H1 (cell line): Measurements from ENCODE around the gene TEF. TPM values are rescaled to one million over a fixed set of nuclear protein-coding genes. Genes with fewer than 3 reads are reported as not detected.
A peak's percentile ranks its signal among the peaks of the same experiment; 100 is the strongest.

Source experiments
- CTCF ChIA-PET: fragments of 300-600 bp; sonication (Branson Sonifier 250); formaldehyde crosslinking; loops from one replicate; lab custom pipeline; 2021; ENCODE audit not compliant: partially characterized antibody; lab: Charles Lee
- POLR2A ChIA-PET: fragments of 300-600 bp; sonication (Branson Sonifier 250); formaldehyde crosslinking; loops from one replicate; lab custom pipeline; 2021; ENCODE audit warnings: inconsistent platforms; ENCODE audit not compliant: partially characterized antibody; lab: Charles Lee
- DNase-seq, 2 experiments: peaks; one replicate each; pipeline versions ENCODE4 v3.0.0 to v3.0.0-alpha.2; 2010 to 2022; ENCODE audit warnings: low spot score in 2 of 2, low read depth in 1 of 2, mixed read lengths in 1 of 2
- FAIRE-seq: peaks from 2 replicates; lab custom pipeline; 2011; peaks lifted over from hg19 to GRCh38; lab: Jason Lieb, UNC
- H2AFZ ChIP-seq: 2 replicates; pipeline ENCODE4 v1.8.1; 2012; ENCODE audit warnings: low read length, inconsistent platforms
- H2AK5ac ChIP-seq: 2 replicates; pipeline ENCODE4 v1.6.1; 2013; ENCODE audit warnings: low read depth, low read length
- H2BK120ac ChIP-seq: replicated peaks from 2 replicates; pipeline ENCODE3; 2013; ENCODE audit warnings: low read depth, low read length, inconsistent platforms
- H2BK12ac ChIP-seq: 2 replicates; pipeline ENCODE4 v1.6.1; 2013; ENCODE audit warnings: low read depth, low read length
- H2BK15ac ChIP-seq: 2 replicates; pipeline ENCODE4 v1.6.1; 2013; ENCODE audit warnings: low read length
- H2BK20ac ChIP-seq: 2 replicates; pipeline ENCODE4 v1.6.1; 2013; ENCODE audit warnings: low read length
- H2BK5ac ChIP-seq: 2 replicates; pipeline ENCODE4 v1.6.1; 2013; ENCODE audit warnings: low read depth, low read length
- H3K14ac ChIP-seq: 2 replicates; pipeline ENCODE4 v1.6.1; 2013; ENCODE audit warnings: inconsistent platforms; ENCODE audit not compliant: insufficient read length
- H3K18ac ChIP-seq: 2 replicates; pipeline ENCODE4 v1.6.1; 2013; ENCODE audit warnings: low read length; ENCODE audit errors: extremely low read depth
- H3K23ac ChIP-seq: 2 replicates; pipeline ENCODE4 v1.6.1; 2013; ENCODE audit warnings: inconsistent platforms; ENCODE audit not compliant: insufficient read length
- H3K23me2 ChIP-seq: 2 replicates; pipeline ENCODE4 v1.6.1; 2013; ENCODE audit warnings: low read depth, low read length
- H3K27ac ChIP-seq: 2 replicates; pipeline ENCODE4 v1.6.1; 2011; ENCODE audit warnings: low read depth, low read length, inconsistent platforms
- H3K27me3 ChIP-seq, 4 experiments: replicated peaks in 1 of 4; 1 replicate in 1 of 4; 2 replicates in 3 of 4; pipeline versions ENCODE4 v1.6.1 to v1.8.1; 2011 to 2013; ENCODE audit warnings: low read length in 3 of 4, mild to moderate bottlenecking in 3 of 4, inconsistent platforms in 2 of 4, mixed read lengths in 2 of 4, moderate library complexity in 1 of 4; ENCODE audit not compliant: control insufficient read depth in 3 of 4, insufficient read depth in 3 of 4; ENCODE audit errors: extremely low read depth in 1 of 4
- H3K36me3 ChIP-seq, 4 experiments: 2 replicates each; pipeline versions ENCODE4 v1.6.1 to v1.8.1; 2011 to 2013; ENCODE audit warnings: mild to moderate bottlenecking in 4 of 4, low read length in 3 of 4, moderate library complexity in 2 of 4, control low read depth in 1 of 4, inconsistent platforms in 1 of 4; ENCODE audit not compliant: insufficient read depth in 4 of 4, control insufficient read depth in 2 of 4
- H3K4ac ChIP-seq: replicated peaks from 2 replicates; pipeline ENCODE3; 2013; ENCODE audit warnings: low read length, low read depth, mixed read lengths, inconsistent platforms; ENCODE audit not compliant: insufficient read length
- H3K4me1 ChIP-seq, 4 experiments: replicated peaks in 1 of 4; 1 replicate in 1 of 4; 2 replicates in 3 of 4; pipeline versions ENCODE4 v1.6.1 to v1.8.1; 2011 to 2013; ENCODE audit warnings: low read length in 3 of 4, inconsistent platforms in 2 of 4, mixed read lengths in 1 of 4; ENCODE audit not compliant: insufficient read depth in 4 of 4, control insufficient read depth in 3 of 4
- H3K4me2 ChIP-seq, 2 experiments: 2 replicates each; pipeline versions ENCODE4 v1.6.1 to v1.8.1; 2011 to 2013; ENCODE audit warnings: low read depth in 2 of 2, low read length in 2 of 2, control low read depth in 1 of 2, inconsistent platforms in 1 of 2, mild to moderate bottlenecking in 1 of 2; ENCODE audit not compliant: insufficient read depth in 1 of 2
- H3K4me3 ChIP-seq, 4 experiments: fragments of 200-600, 300-600 bp in 1 of 4; sonication (generic), shearing (Covaris generic), sonication (Bioruptor Twin) in 1 of 4; 2 replicates each; pipeline versions ENCODE4 v1.5.1 to v1.8.1; 2011 to 2016; ENCODE audit warnings: low read length in 4 of 4, low read depth in 3 of 4, control low read depth in 2 of 4, inconsistent platforms in 2 of 4, mild to moderate bottlenecking in 2 of 4, mixed read lengths in 1 of 4, moderate library complexity in 1 of 4; ENCODE audit not compliant: insufficient read depth in 2 of 4; ENCODE audit errors: extremely low read depth in 1 of 4
- H3K56ac ChIP-seq: replicated peaks from 2 replicates; pipeline ENCODE3; 2013; ENCODE audit warnings: low read depth, mild to moderate bottlenecking, mixed read lengths, low read length, inconsistent platforms; ENCODE audit not compliant: insufficient read length
- H3K79me1 ChIP-seq: 2 replicates; pipeline ENCODE4 v1.6.1; 2013; ENCODE audit warnings: low read depth, low read length, control low read depth
- H3K79me2 ChIP-seq, 2 experiments: 2 replicates each; pipeline versions ENCODE4 v1.6.1 to v1.8.1; 2012 to 2013; ENCODE audit warnings: low read length in 2 of 2, mild to moderate bottlenecking in 2 of 2, inconsistent platforms in 1 of 2; ENCODE audit not compliant: insufficient read depth in 2 of 2, control insufficient read depth in 1 of 2
- H3K9ac ChIP-seq, 4 experiments: replicated peaks in 1 of 4; 1 replicate in 1 of 4; 2 replicates in 3 of 4; pipeline versions ENCODE4 v1.6.1 to v1.8.1; 2011 to 2013; ENCODE audit warnings: low read depth in 3 of 4, low read length in 3 of 4, control low read depth in 2 of 4, mild to moderate bottlenecking in 2 of 4, moderate library complexity in 2 of 4, inconsistent platforms in 1 of 4; ENCODE audit errors: extremely low read depth in 1 of 4
- H3K9me3 ChIP-seq, 2 experiments: 2 replicates each; pipeline versions ENCODE4 v1.6.1 to v1.8.1; 2012 to 2013; ENCODE audit warnings: mild to moderate bottlenecking in 2 of 2, moderate library complexity in 2 of 2, control low read depth in 1 of 2, inconsistent platforms in 1 of 2, low read depth in 1 of 2, low read length in 1 of 2, mixed read lengths in 1 of 2; ENCODE audit not compliant: insufficient read depth in 2 of 2
- H4K20me1 ChIP-seq, 2 experiments: replicated peaks in 1 of 2; 2 replicates each; pipeline versions ENCODE3 to v1.8.1; 2011 to 2013; ENCODE audit warnings: inconsistent platforms in 2 of 2, low read length in 2 of 2, mild to moderate bottlenecking in 1 of 2; ENCODE audit not compliant: insufficient read depth in 2 of 2, control insufficient read depth in 1 of 2
- H4K5ac ChIP-seq: 2 replicates; pipeline ENCODE4 v1.6.1; 2013; ENCODE audit warnings: low read length, low read depth, mixed read lengths, inconsistent platforms; ENCODE audit not compliant: insufficient read length
- H4K8ac ChIP-seq: 2 replicates; pipeline ENCODE4 v1.8.0; 2013; ENCODE audit warnings: mild to moderate bottlenecking, moderate library complexity, low read length, inconsistent platforms; ENCODE audit not compliant: insufficient read depth; ENCODE audit errors: extremely low read depth
- H4K91ac ChIP-seq: replicated peaks from 2 replicates; pipeline ENCODE3; 2013; ENCODE audit warnings: low read length, mixed read lengths, inconsistent platforms; ENCODE audit not compliant: insufficient read length
- BCL11A ChIP-seq, 2 experiments: IDR thresholded peaks; one replicate each; pipeline ENCODE4 v1.6.1; 2011; ENCODE audit warnings: low read depth in 2 of 2, low read length in 2 of 2, mild to moderate bottlenecking in 2 of 2
- CEBPB ChIP-seq: IDR thresholded peaks from 2 replicates; pipeline ENCODE4 v1.6.1; 2012; ENCODE audit warnings: low read depth, low read length
- FOSL1 ChIP-seq: IDR thresholded peaks from 2 replicates; pipeline ENCODE4 v1.6.1; 2011; ENCODE audit warnings: mild to moderate bottlenecking, low read depth, low read length, moderate library complexity; ENCODE audit not compliant: insufficient read depth
- MAFK ChIP-seq: IDR thresholded peaks from 2 replicates; pipeline ENCODE4 v1.6.1; 2012; ENCODE audit warnings: low read depth, mild to moderate bottlenecking, improper control_type of control experiment, low read length
- POLR2A ChIP-seq, 2 experiments: IDR thresholded peaks; 1 replicate in 1 of 2; 2 replicates in 1 of 2; pipeline ENCODE4 v1.6.1; 2011; ENCODE audit warnings: low read depth in 2 of 2, low read length in 2 of 2, mild to moderate bottlenecking in 2 of 2; ENCODE audit errors: control extremely low read depth in 1 of 2
- POLR2AphosphoS5 ChIP-seq: IDR thresholded peaks from 2 replicates; pipeline ENCODE4 v1.6.1; 2011; ENCODE audit warnings: low read depth, low read length
- RFX5 ChIP-seq: IDR thresholded peaks from 2 replicates; pipeline ENCODE4 v1.6.1; 2011; ENCODE audit warnings: low read depth, low read length, improper control_type of control experiment, borderline replicate concordance
- SIX5 ChIP-seq: IDR thresholded peaks from 2 replicates; pipeline ENCODE4 v1.6.1; 2011; ENCODE audit warnings: mild to moderate bottlenecking, low read depth, low read length
- SUZ12 ChIP-seq: fragments of 200-600 bp; sonication (generic); IDR thresholded peaks from 2 replicates; pipeline ENCODE4 v1.6.1; 2012; ENCODE audit warnings: mild to moderate bottlenecking, inconsistent platforms, low read length, moderate library complexity, mixed read lengths
- USF2 ChIP-seq: IDR thresholded peaks from 2 replicates; pipeline ENCODE4 v1.6.1; 2011; ENCODE audit warnings: low read length, improper control_type of control experiment
- WGBS, 2 experiments: shearing (Covaris generic) in 1 of 2; methylation state at CpG; one replicate each; pipeline versions ENCODE4 v1.1.6 to v1.1.7; 2013 to 2015; ENCODE audit warnings: low lambda C conversion rate in 2 of 2, mixed read lengths in 2 of 2, inconsistent platforms in 1 of 2, low coverage in 1 of 2, missing lambda C conversion rate in 1 of 2; ENCODE audit not compliant: insufficient replicate concordance in 2 of 2, insufficient coverage in 1 of 2, insufficient read length in 1 of 2; ENCODE audit errors: extremely low coverage in 1 of 2, missing lambda C conversion rate in 1 of 2; 5-methylcytosine and 5-hydroxymethylcytosine counted together
- polyA plus RNA-seq, 7 experiments: library from polyadenylated mRNA; depleted of rRNA in 3 of 7; stranded (reverse) in 5 of 7; unstranded in 2 of 7; fragments of >200 nt in 5 of 7; fragments of 200-250 nt in 2 of 7; gene quantifications; 1 replicate in 5 of 7; 2 replicates in 1 of 7; 4 replicates in 1 of 7; pipeline versions ENCODE4 v1.2.1 to v1.2.3, GENCODE V29; 2011 to 2013; ENCODE audit warnings: missing spikeins in 2 of 7, mixed read lengths in 2 of 7
- total RNA-seq: library from RNA; stranded (reverse); fragmentation: NEBNext Ultra II Directional; extraction: Animal tissue kit (Norgen Biotek cat#: 25700); gene quantifications from 2 replicates; pipeline ENCODE4 v1.2.1, GENCODE V29; 2021

The TEF gene
- total and polyA plus RNA-seq, 2 of the 8 experiments (the other 6 are each of a cell fraction or from before 2014, with no cell fraction given), result 7.4 to 9.0 TPM

GRCh38 chr22:41446639-41447434, 65.1 kb downstream of the TEF start, which contains the start of gene TOB2:
TSS of gene TOB2 (minus strand) at chr22:41446801. CDS start at chr22:41437345, 9,456 bp downstream.
- H3K14ac ChIP-seq, result peak within 1 kb of the TSS; percentile 20
- H3K23ac ChIP-seq, result no peak within 1 kb of the TSS
- H4K91ac ChIP-seq, result peak within 1 kb of the TSS; percentile 90
- H3K4me2 ChIP-seq, result peak within 1 kb of the TSS; percentile 88 to 100
- H3K4ac ChIP-seq, result peak within 1 kb of the TSS; percentile 62
- H2AK5ac ChIP-seq, result 0 out of 2 replicates have a peak within 1 kb of the TSS, but pooled peaks have one; percentile 20
- H2BK12ac ChIP-seq, result peak within 1 kb of the TSS; percentile 90
- peak within 1 kb of the TSS; percentile 97 for H4K5ac ChIP-seq
- H3K27me3 ChIP-seq, result no peaks in the 10 kb centered on the region
- H3K9ac ChIP-seq, result peak within 1 kb of the TSS; percentile 94 to 99 (median 96)
- H3K9me3 ChIP-seq, result no peaks in the 10 kb centered on the region
- no peak within 1 kb of the TSS; the same call in 1 of the 2 replicates for H2BK15ac ChIP-seq
- H2BK20ac ChIP-seq, result no peak within 1 kb of the TSS
- H3K4me3 ChIP-seq, result peak within 1 kb of the TSS; percentile 67 to 100 (median 96)
- H3K27ac ChIP-seq, result peak within 1 kb of the TSS; percentile 96
- no peak for FAIRE-seq
- peak within 1 kb of the TSS; percentile 99 for H3K18ac ChIP-seq
- H3K4me1 ChIP-seq, result peaks cover 0 to 7% (median 4%) of the 10 kb centered on the region in 4 experiments; a peak in 5 of 7 replicates
- ChIA-PET CTCF (interaction anchor here (0.5 to 2.9 kb wide), 8 partner anchors 10 to 80 kb away, joined by 3 to 16 read pairs (median 8); no protein-coding TSS in a partner anchor), POLR2A (interaction anchor here (0.6 to 28.8 kb wide), 44 partner anchors 11 to 241 kb away, joined by 3 to 887 read pairs (median 5); partner anchors contain the start of genes ACO2, DESI1, PHF5A and PMM1)
- peaks cover 0 to 16% (median 5%) of the 10 kb centered on the region in 4 experiments; a peak in 5 of 8 replicates for H3K36me3 ChIP-seq
- peaks cover 6% of the 10 kb centered on the region; the same call in 1 of the 2 replicates for H3K79me1 ChIP-seq
- H2AFZ ChIP-seq, result no peak within 1 kb of the TSS
- peaks cover 3 to 9% of the 10 kb centered on the region in 2 experiments for H4K20me1 ChIP-seq
- peak within 1 kb of the TSS; percentile 98 for H4K8ac ChIP-seq
- H3K23me2 ChIP-seq, result peaks cover 29% of the 10 kb centered on the region
- H2BK5ac ChIP-seq, result peak within 1 kb of the TSS; percentile 99
- WGBS, 2 experiments, result 2% methylated on average over 58 of the region's 85 CpGs; no CpG with 5 or more reads in 1 of the 2 experiments
- peaks cover 23 to 45% of the 10 kb centered on the region in 2 experiments for H3K79me2 ChIP-seq
- peak; percentile 88 to 97 for DNase-seq
- peak within 1 kb of the TSS; percentile 75 for H2BK120ac ChIP-seq
- peak within 1 kb of the TSS; percentile 97 for H3K56ac ChIP-seq
- TF ChIP-seq USF2, result no peak
- TF ChIP-seq CEBPB, result no peak
- 0 out of 2 replicates have a peak, but pooled peaks have one; percentile 37 for TF ChIP-seq RFX5
- TF ChIP-seq MAFK, result no peak
- peak; percentile 99 for TF ChIP-seq POLR2AphosphoS5
- no peak for TF ChIP-seq FOSL1
- TF ChIP-seq SUZ12, result no peak
- no peak for TF ChIP-seq BCL11A (IDR thresholded peaks at IDR 0.05; ENCODE audit: low read depth in 2 of 2, low read length in 2 of 2)
- TF ChIP-seq POLR2A (IDR thresholded peaks at IDR 0.05; ENCODE audit: control extremely low read depth in 1 of 2, low read depth in 2 of 2, low read length in 2 of 2), result peak; percentile 99 to 100
- no peak for TF ChIP-seq SIX5
